ENCODE measurements around the gene MED8. TPM values are rescaled to one million over a fixed set of nuclear protein-coding genes. Genes with fewer than 3 reads are reported as not detected.
"Not testable (repeated sequence)": the region's sequence is repeated elsewhere in the genome, so short reads cannot be mapped to it uniquely, and the experiment has no call there.

The MED8 gene
- total RNA-seq, 1 experiment from 2014 or later: 113 TPM

DNA sequence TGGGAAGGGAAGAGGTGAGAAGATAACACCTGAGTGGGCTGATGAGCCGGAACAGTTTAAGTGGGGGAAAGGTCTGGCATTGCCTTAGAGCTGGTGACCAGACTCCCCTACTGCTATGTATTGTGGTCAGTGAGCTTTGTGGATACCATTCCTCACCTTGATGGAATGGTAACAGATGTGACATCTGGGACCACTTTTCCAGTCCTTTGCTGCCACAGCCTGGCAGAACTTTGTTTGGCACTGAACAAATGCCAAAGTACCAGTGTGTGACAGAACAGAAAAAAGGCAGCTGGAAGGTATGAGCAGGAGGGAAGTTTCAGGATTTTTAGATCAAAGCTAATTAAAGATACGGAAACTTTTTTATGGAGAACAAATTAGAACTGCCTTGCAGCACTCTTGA lies 6.2 kb downstream of the MED8 start:
- DNase-seq (ENCODE audit: low read depth): peak; percentile 50

DNA sequence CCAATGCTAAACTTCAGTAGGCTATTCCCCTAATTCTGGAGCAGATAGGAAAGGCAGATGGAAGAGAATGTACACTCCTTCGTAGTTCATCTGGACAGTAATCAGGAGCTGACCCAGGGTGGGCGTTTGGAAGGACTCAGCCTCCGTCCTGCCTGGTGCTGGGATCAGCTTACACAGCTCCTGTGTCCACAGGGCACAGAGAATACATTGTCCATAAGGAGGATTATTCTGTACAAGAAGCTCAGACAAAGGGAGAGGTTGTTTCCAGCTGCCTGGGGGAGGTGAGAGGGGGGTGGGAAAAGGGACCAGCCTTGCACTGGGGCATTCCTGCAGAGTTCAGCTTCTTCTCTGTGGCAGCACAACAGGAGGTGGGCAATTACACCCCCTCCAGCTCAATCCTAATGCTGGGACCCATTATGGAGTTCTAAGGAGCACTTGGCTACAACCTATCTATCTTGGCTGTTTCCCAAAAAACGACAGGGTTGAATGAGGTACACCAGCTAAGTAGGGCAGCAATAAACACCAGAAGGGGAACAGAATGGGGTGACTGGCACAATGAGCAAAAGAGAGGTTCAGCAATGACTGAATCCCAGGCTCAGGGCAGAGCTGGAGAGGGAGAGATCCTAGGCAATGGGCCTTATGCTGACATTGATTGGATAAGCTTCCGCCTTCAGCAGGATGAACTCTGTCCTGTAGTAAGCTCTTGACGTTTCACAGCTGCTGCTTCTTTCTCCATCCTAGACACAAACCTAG lies 7.4 kb downstream of the MED8 start:
- DNase-seq (ENCODE audit: low read depth): no peak

DNA sequence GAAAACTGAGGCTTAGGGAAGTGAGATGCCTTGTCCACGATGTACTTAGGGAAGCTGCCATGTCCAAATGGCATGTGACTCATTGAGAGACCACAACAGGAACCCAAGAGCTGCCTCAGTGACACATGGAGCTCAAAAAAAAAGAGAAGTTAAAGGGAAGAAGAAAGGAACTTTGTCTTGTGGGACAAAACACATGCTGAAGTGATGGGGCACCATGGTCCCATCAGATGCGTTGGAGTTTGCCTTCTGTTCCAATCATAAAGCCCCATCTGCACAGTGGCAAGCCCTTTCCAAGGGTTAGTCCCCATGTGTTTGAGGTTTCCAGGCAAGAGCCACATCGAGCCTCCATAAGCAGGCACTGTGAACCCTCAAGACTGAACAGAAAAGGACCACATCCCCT lies 8.0 kb downstream of the MED8 start:
- DNase-seq (ENCODE audit: low read depth): peak; percentile 36

DNA sequence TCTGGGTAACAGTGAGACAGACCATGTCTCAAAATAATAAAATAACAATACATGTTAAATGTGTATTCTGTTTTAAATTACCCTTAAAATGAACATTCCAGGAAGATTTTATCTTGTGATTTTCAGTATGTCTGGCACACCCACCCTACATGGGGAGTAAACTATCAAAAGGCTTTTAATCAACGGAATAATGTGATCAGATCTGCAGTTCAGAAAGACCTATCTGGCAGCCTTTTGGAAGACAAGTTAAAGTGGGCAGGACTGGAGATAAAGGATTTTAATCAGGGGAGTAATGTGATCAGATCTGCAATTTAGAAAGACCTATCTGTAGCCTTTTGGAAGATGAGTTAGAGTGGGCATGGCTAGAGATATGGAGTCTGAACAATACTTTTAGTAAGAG lies 10.1 kb downstream of the MED8 start:
- no peak for DNase-seq (ENCODE audit: low read depth)

DNA sequence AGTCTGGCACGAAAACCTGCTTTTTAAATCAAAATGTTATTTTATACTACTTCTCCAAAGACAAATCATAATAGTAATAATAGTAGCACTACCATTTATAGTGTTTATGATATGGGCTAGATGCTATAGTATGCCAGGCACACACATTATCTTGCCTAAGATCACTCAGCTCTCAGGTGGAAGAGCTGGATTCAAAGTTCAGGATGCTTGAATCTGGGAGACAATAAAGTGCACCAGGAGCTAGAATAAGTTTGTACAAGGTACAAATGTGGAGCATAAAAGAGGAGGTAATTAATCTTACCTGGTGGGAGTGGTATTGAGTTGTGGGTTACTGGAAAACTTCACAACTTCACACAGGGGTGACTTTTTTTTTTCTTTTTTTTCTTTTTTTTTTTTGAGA lies 11.8 kb downstream of the MED8 start:
- no peak for DNase-seq (ENCODE audit: low read depth)

DNA sequence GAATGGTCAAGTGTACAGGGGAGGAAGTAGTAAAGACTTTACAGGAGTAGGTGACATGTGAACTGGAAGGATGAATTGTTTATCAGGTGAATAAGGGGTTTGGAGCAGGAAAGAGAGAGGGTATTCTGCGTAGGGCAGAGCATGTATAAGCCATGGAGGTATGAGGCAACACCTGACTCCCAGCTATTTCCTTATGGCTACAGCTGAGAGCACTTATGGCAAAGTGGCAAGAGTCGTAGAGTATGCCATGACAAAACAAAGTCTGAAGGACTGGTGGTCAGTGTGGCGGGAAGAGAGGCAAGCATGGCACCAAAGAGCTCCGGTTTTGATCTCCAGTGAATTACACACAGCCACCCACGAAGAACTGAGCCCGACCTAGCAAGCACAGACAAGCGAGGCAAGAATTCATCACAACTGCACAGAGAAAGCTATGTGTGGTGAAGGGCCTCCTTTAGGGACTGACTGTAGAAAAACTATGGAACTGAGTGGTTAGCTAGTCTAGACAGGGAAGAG lies 12.8 kb downstream of the MED8 start:
- DNase-seq (ENCODE audit: low read depth): no peak

DNA sequence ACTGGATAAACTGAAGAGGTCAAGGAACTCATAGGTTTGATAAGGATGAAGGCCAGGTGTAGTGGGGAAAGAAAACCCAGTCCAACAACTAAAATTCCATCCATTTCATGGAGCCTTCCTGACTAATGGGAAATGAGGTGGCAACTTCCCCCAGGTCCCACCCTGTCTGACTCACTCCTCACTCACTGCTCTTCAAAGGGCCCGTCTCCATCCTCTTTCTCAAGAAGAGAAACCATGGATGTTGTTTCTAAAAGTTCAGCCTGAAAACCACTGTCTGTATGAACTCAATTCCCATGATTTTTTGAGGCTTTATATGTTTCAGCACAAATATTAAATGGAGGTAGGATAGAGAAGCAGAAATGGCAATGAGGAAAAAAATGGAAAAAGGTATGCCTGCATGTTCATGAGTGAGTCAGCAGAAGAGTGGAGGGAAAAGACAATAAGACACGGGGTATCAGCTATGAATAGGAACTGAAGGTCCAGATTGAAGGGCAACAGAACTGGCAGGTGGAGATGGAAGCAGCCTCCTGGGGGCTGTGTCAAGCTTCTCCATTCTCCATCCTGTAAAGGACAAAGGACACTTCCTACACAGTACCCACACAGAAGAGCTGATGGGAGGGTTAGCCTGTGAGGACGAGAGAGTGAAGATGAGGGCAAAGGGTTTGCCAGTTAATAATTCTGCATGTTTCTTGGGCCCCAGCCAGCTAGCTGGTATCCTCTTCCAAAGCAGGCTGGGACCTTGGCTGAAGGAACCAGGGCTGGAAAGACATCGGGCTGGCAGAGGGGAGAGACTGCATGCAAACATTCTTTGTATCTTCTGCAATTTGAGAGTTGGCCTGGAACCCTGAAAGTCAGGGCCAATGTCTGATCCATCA lies 16.3 kb downstream of the MED8 start:
- peak; percentile 86 for DNase-seq (ENCODE audit: low read depth)

DNA sequence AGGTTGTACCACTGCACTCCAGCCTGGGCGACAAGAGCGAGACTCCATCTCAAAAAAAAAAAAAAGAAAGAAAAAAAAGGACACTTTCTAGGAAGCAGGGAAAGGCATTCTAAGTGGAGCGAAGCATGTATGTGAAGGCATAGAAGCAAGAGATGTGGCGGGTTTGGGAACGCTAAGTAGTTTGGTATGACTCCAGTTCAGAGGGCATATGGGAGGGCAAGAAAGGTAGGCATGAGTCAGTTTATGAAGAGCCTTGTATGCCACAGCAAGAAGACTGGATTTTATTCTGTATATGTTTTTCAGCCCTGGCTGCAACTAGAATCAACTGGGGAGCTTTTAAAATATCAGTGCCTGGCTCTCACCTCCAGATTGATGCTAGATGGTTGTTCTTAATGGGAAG lies 17.4 kb downstream of the MED8 start:
- peak; percentile 70 for DNase-seq (ENCODE audit: low read depth)

DNA sequence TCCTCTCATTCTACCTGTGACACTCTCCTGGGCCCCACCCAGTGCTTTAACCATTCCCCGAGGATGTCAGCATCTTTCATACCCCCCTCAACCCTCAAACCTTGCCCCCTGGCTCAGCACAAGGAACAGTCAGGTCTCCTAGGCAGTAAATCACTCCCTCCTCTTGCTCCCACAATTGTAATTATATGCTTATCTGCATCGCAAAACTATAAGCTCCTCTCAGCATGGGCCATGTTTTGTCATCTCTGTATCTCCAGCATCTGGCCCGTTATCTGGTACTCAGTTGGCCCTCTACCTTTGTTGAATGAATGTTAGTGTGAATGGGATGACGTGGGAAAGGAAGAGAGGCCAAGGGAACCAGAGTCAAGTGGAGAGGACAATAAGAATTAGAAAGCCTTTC lies 19.0 kb downstream of the MED8 start:
- no peak for DNase-seq (ENCODE audit: low read depth)

DNA sequence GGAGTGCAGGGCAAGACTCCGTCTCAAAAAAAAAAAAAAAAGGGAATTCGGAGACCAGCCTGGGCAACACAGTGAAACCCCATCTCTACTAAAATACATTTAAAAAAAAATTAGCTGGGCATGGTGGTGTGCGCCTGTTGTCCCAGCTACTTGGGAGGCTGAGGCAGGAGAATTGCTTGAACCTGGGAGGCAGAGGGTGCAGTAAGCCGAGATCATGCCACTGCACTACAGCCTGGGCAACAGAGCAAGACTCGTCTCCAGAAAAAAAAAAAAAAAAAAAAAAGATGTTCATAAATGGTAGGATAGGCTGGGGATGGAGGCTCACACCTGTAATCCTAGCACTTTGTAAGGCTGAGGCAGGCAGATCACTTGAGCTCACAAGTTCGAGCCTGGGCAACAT lies 19.8 kb downstream of the MED8 start:
- DNase-seq (ENCODE audit: low read depth): not testable (repeated sequence)

DNA sequence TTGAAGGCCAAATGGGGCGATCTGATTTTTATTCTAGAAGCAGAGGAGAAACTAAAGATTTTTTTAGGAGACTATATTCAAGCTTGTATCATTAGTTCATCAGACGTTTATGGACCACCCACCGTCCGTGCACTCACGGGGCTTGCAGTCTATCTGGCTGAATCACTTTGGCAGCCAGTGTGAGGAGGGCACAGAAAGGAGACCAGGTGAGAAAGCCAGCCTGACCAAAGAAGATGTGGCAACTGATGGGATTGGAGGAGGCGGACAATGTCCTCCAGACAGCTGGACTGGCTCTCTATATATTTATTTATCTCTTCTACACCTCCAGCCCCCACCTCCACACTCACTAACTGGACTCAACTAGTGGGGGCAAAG lies 21.0 kb downstream of the MED8 start:
- DNase-seq (ENCODE audit: low read depth): no peak

DNA sequence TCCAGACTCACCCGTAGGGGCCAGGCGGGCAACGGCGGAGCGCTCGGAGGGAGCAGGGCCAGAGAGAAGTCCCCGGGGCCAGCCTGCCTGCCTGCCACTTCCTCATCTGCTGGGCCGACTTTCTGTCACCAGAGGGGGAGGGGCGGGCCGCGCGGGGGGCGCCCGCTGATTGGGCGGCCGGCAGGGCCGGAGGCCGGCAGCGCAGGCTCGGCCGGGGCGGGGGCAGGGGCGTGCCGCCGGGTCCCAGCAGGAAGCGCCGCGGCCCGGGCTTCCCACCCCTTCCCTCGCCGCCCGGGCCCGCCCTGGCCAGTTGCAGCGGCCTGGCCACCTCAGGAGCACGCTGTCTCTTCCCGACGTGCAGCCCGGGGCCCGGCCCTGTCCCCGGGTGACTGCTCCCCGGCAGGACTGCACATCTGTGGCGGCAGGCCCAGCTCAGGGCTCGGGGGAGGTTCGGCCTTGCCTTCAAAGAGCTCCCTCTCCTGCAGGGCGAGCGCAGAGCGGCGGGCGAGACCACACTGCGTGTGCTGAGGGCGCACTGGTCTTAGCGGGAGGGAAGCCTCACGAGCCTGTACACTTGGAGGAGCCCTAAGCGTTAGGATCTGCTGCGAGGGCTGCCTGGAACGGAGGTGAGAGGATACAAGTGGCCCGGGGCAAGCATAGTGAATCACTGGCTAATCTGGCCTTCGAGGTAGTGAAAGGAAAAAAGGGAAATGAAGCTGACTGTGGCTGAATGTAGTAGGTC lies 21.5 kb downstream of the MED8 start, which contains the start of gene ELOVL1:
Gene ELOVL1 (minus strand): TSS at position 108 of the 742 bp plus-strand sequence. CDS start 2,402 bp downstream, outside the sequence.
- peak; percentile 95 for DNase-seq (ENCODE audit: low read depth)

DNA sequence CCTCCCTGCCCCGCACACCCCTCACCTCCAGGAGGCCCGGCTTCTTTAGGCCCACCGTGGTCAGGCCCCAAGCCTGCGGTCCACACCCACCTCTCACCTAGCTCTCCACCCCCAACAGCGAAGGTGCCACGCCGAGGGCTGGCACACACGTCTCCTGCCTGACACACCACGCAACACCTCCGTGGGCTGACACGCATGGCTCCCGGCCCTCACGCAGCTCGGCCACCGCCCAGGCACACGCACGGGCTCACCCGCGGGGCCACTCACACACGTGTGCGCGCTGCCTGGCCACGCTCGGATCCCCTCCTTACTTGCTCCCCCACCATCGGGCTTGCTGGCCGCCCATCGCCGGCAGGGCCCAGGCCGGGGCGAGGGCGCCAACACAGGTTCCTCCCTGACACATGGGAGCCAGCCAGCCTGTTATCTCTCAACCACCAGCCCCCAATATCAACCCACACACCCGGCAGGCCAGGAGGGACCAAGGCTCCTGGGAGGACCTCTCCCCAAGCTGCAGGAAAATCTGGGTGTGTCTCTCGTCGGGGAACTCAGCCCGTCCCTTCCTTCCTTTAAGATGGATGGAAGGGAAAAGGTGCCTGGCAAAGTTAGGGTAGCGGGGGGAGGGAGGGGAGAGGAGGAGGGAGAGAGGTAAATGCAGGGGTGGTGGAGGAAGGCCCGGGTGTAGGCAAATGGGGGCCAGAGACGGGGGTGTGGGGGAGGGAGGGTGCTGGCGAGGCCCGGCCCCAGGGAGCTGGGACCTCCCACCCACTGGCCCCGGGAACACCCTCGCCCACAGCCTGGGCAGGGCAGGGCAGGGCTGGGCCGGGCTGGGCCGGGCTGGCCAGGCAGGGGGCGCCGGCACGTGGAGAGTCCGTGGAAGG lies 22.3 kb downstream of the MED8 start:
- DNase-seq (ENCODE audit: low read depth): no peak

DNA sequence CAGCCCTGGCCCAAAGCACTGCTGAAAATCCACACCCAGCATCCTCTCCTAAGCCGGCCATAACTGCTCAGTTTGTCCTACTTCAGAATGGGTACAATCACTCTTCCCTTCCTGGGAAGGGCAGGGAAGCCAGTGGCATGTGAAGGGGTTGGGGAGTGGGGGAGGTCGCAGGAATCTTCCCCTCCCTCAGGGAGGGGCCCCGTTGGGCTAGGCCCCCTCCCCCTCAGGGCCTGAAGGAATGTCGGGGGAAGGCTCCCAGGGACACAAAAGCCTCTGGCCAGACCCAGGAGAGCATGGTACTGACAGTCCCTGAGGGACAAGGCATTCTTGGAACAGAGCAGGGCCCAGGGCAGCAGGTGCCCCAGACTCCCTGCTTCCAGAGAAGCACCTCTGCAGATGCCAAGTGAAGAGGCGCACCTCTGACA lies 23.0 kb downstream of the MED8 start:
- DNase-seq (ENCODE audit: low read depth): no peak

DNA sequence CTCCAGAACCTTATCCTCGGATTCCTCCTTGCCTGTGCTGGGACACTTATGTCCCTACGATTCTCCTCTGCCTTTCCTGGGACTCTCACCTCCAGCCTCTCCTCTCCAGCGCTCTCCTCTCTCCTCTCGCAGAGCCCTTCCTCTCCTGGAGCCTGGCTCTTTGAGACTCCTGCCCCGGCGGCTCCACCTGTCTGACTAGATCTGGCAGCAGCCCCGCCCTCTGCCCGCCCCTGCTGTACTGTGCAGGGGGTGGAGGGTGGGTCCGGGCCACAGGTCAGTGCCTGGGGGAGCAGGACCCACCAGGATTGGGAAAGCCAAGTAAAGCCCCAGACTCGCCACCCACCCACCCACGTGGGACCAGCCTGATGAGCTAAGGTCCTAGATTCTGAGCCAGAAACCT lies 23.4 kb downstream of the MED8 start:
- DNase-seq (ENCODE audit: low read depth): no peak

DNA sequence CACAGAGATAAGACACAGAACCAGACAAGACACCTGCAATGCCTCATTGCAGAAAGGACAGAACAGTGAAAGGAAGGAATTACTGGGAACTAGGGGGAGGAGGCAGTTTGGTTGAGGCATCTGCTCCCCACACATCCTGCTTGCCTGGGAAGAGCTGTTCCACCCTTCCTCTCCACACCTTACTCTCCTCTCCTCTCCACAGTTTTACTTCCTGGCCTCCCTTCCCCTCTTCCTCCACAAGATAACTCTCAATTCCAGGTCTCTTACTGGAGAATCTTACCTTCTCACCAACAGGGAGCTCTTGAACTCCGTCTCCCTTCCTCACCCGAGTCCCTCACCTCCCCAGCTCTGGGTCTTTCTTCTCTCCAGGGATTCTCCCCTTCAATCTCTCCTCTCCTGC lies 23.9 kb downstream of the MED8 start:
- DNase-seq (ENCODE audit: low read depth): no peak

DNA sequence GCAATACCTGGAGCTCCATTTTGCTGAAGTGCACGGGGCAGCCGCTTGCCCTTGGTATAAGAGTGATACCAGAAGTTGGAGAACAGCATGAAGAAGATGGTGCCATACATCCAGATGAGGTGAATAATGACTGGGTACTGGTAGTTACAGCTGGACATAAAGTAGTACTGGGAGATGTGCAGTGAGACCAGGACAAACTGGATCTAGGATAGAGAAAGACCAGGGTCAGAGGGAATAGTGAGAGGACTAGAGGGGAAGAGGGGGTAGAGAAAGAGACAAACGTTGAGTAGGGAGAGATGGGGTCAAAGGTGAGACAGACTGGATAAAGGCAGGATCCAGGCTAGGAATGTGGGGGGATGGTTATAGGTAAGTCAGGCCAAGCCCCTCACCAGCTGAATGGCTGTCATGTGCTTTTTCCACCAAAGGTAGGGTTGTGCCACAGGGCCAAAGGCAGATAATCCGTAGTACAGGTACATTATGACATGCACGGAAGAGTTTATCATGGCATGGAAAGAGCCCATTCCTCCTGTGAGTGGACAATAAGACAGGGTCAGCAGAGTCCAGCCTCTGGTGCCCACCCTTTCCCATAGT lies 25.6 kb downstream of the MED8 start:
- DNase-seq (ENCODE audit: low read depth): no peak

DNA sequence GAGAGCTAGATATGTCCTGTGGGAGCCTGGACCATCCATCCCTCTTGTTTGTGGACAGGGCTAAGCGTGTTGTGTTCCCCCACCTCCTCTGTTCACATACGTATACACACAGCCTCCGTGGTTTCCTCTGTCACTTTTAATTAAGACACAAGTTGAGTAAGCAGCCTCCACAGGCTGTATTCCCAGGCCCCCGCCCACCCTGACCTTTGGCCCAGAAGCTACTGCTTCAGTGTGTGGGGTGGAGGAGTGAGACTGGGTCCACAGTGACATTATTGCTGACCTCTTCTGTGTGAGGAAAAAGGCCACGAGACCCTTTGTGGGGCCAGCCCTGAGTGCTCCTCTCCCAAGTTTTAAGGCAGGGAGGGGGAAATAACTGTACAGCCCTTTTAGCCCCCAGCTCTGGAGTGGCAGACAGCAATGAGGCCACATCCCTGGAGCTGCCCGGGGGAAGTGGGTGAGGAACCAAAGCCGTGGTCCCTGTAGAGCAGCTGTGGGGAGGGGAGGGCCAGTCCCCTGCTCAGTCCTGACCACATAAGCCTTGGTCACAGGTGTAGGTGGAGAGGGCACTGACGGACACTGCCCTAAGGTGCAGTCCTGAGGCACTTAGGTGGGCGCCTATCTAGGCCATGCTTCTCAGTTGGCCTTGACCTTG lies 26.2 kb downstream of the MED8 start:
- peak; percentile 66 for DNase-seq (ENCODE audit: low read depth)

DNA sequence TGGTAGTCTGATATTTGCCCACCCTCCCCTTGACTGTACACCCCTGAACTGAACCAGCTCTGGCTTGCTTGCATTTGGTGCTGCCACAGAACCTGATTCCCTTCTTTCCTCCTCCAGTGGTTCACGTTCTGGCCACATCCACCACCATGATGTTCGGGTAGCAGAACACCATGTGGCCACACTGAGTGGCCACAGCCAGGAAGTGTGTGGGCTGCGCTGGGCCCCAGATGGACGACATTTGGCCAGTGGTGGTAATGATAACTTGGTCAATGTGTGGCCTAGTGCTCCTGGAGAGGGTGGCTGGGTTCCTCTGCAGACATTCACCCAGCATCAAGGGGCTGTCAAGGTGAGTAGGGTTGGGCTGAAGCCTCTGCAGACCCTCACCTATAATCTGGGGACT lies 29.0 kb downstream of the MED8 start:
- no peak for DNase-seq (ENCODE audit: low read depth)

DNA sequence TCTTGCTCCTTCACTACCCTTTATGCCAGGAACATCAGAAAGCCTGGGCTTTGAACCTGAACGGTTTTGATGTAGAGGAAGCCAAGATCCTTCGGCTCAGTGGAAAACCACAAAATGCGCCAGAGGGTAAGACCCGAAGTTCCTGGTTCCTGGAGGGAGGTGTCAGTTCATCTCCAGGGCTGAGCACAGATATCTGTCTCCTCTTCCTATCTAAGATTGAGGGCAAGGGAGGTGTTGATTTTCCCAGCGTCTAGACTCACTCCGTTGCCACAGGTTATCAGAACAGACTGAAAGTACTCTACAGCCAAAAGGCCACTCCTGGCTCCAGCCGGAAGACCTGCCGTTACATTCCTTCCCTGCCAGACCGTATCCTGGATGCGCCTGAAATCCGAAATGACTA lies 29.9 kb downstream of the MED8 start:
- peak; percentile 71 for DNase-seq (ENCODE audit: low read depth)

Data from M059J (cell line).